H1 (cell line): ENCODE measurements around the gene PNRC2. TPM values are rescaled to one million over a fixed set of nuclear protein-coding genes. Genes with fewer than 3 reads are reported as not detected.

ENCODE experiments used
- CTCF ChIA-PET: fragments of 300-600 bp; sonication (Branson Sonifier 250); formaldehyde crosslinking; loops from one replicate; lab custom pipeline; 2021; ENCODE audit not compliant: partially characterized antibody; lab: Charles Lee
- POLR2A ChIA-PET: fragments of 300-600 bp; sonication (Branson Sonifier 250); formaldehyde crosslinking; loops from one replicate; lab custom pipeline; 2021; ENCODE audit warnings: inconsistent platforms; ENCODE audit not compliant: partially characterized antibody; lab: Charles Lee
- DNase-seq, 2 experiments: peaks; one replicate each; pipeline versions ENCODE4 v3.0.0 to v3.0.0-alpha.2; 2010 to 2022; ENCODE audit warnings: low spot score in 2 of 2, low read depth in 1 of 2, mixed read lengths in 1 of 2
- FAIRE-seq: peaks from 2 replicates; lab custom pipeline; 2011; peaks lifted over from hg19 to GRCh38; lab: Jason Lieb, UNC
- H2AFZ ChIP-seq: 2 replicates; pipeline ENCODE4 v1.8.1; 2012; ENCODE audit warnings: low read length, inconsistent platforms
- H2AK5ac ChIP-seq: 2 replicates; pipeline ENCODE4 v1.6.1; 2013; ENCODE audit warnings: low read depth, low read length
- H2BK120ac ChIP-seq: replicated peaks from 2 replicates; pipeline ENCODE3; 2013; ENCODE audit warnings: low read depth, low read length, inconsistent platforms
- H2BK12ac ChIP-seq: 2 replicates; pipeline ENCODE4 v1.6.1; 2013; ENCODE audit warnings: low read depth, low read length
- H2BK15ac ChIP-seq: 2 replicates; pipeline ENCODE4 v1.6.1; 2013; ENCODE audit warnings: low read length
- H2BK20ac ChIP-seq: 2 replicates; pipeline ENCODE4 v1.6.1; 2013; ENCODE audit warnings: low read length
- H2BK5ac ChIP-seq: 2 replicates; pipeline ENCODE4 v1.6.1; 2013; ENCODE audit warnings: low read depth, low read length
- H3K14ac ChIP-seq: 2 replicates; pipeline ENCODE4 v1.6.1; 2013; ENCODE audit warnings: inconsistent platforms; ENCODE audit not compliant: insufficient read length
- H3K18ac ChIP-seq: 2 replicates; pipeline ENCODE4 v1.6.1; 2013; ENCODE audit warnings: low read length; ENCODE audit errors: extremely low read depth
- H3K23ac ChIP-seq: 2 replicates; pipeline ENCODE4 v1.6.1; 2013; ENCODE audit warnings: inconsistent platforms; ENCODE audit not compliant: insufficient read length
- H3K23me2 ChIP-seq: 2 replicates; pipeline ENCODE4 v1.6.1; 2013; ENCODE audit warnings: low read depth, low read length
- H3K27ac ChIP-seq: 2 replicates; pipeline ENCODE4 v1.6.1; 2011; ENCODE audit warnings: low read depth, low read length, inconsistent platforms
- H3K27me3 ChIP-seq, 4 experiments: replicated peaks in 1 of 4; 1 replicate in 1 of 4; 2 replicates in 3 of 4; pipeline versions ENCODE4 v1.6.1 to v1.8.1; 2011 to 2013; ENCODE audit warnings: low read length in 3 of 4, mild to moderate bottlenecking in 3 of 4, inconsistent platforms in 2 of 4, mixed read lengths in 2 of 4, moderate library complexity in 1 of 4; ENCODE audit not compliant: control insufficient read depth in 3 of 4, insufficient read depth in 3 of 4; ENCODE audit errors: extremely low read depth in 1 of 4
- H3K36me3 ChIP-seq, 4 experiments: 2 replicates each; pipeline versions ENCODE4 v1.6.1 to v1.8.1; 2011 to 2013; ENCODE audit warnings: mild to moderate bottlenecking in 4 of 4, low read length in 3 of 4, moderate library complexity in 2 of 4, control low read depth in 1 of 4, inconsistent platforms in 1 of 4; ENCODE audit not compliant: insufficient read depth in 4 of 4, control insufficient read depth in 2 of 4
- H3K4ac ChIP-seq: replicated peaks from 2 replicates; pipeline ENCODE3; 2013; ENCODE audit warnings: low read length, low read depth, mixed read lengths, inconsistent platforms; ENCODE audit not compliant: insufficient read length
- H3K4me1 ChIP-seq, 4 experiments: replicated peaks in 1 of 4; 1 replicate in 1 of 4; 2 replicates in 3 of 4; pipeline versions ENCODE4 v1.6.1 to v1.8.1; 2011 to 2013; ENCODE audit warnings: low read length in 3 of 4, inconsistent platforms in 2 of 4, mixed read lengths in 1 of 4; ENCODE audit not compliant: insufficient read depth in 4 of 4, control insufficient read depth in 3 of 4
- H3K4me2 ChIP-seq, 2 experiments: 2 replicates each; pipeline versions ENCODE4 v1.6.1 to v1.8.1; 2011 to 2013; ENCODE audit warnings: low read depth in 2 of 2, low read length in 2 of 2, control low read depth in 1 of 2, inconsistent platforms in 1 of 2, mild to moderate bottlenecking in 1 of 2; ENCODE audit not compliant: insufficient read depth in 1 of 2
- H3K4me3 ChIP-seq, 4 experiments: fragments of 200-600, 300-600 bp in 1 of 4; sonication (generic), shearing (Covaris generic), sonication (Bioruptor Twin) in 1 of 4; 2 replicates each; pipeline versions ENCODE4 v1.5.1 to v1.8.1; 2011 to 2016; ENCODE audit warnings: low read length in 4 of 4, low read depth in 3 of 4, control low read depth in 2 of 4, inconsistent platforms in 2 of 4, mild to moderate bottlenecking in 2 of 4, mixed read lengths in 1 of 4, moderate library complexity in 1 of 4; ENCODE audit not compliant: insufficient read depth in 2 of 4; ENCODE audit errors: extremely low read depth in 1 of 4
- H3K56ac ChIP-seq: replicated peaks from 2 replicates; pipeline ENCODE3; 2013; ENCODE audit warnings: low read depth, mild to moderate bottlenecking, mixed read lengths, low read length, inconsistent platforms; ENCODE audit not compliant: insufficient read length
- H3K79me1 ChIP-seq: 2 replicates; pipeline ENCODE4 v1.6.1; 2013; ENCODE audit warnings: low read depth, low read length, control low read depth
- H3K79me2 ChIP-seq, 2 experiments: 2 replicates each; pipeline versions ENCODE4 v1.6.1 to v1.8.1; 2012 to 2013; ENCODE audit warnings: low read length in 2 of 2, mild to moderate bottlenecking in 2 of 2, inconsistent platforms in 1 of 2; ENCODE audit not compliant: insufficient read depth in 2 of 2, control insufficient read depth in 1 of 2
- H3K9ac ChIP-seq, 4 experiments: replicated peaks in 1 of 4; 1 replicate in 1 of 4; 2 replicates in 3 of 4; pipeline versions ENCODE4 v1.6.1 to v1.8.1; 2011 to 2013; ENCODE audit warnings: low read depth in 3 of 4, low read length in 3 of 4, control low read depth in 2 of 4, mild to moderate bottlenecking in 2 of 4, moderate library complexity in 2 of 4, inconsistent platforms in 1 of 4; ENCODE audit errors: extremely low read depth in 1 of 4
- H3K9me3 ChIP-seq, 2 experiments: 2 replicates each; pipeline versions ENCODE4 v1.6.1 to v1.8.1; 2012 to 2013; ENCODE audit warnings: mild to moderate bottlenecking in 2 of 2, moderate library complexity in 2 of 2, control low read depth in 1 of 2, inconsistent platforms in 1 of 2, low read depth in 1 of 2, low read length in 1 of 2, mixed read lengths in 1 of 2; ENCODE audit not compliant: insufficient read depth in 2 of 2
- H4K20me1 ChIP-seq, 2 experiments: replicated peaks in 1 of 2; 2 replicates each; pipeline versions ENCODE3 to v1.8.1; 2011 to 2013; ENCODE audit warnings: inconsistent platforms in 2 of 2, low read length in 2 of 2, mild to moderate bottlenecking in 1 of 2; ENCODE audit not compliant: insufficient read depth in 2 of 2, control insufficient read depth in 1 of 2
- H4K5ac ChIP-seq: 2 replicates; pipeline ENCODE4 v1.6.1; 2013; ENCODE audit warnings: low read length, low read depth, mixed read lengths, inconsistent platforms; ENCODE audit not compliant: insufficient read length
- H4K8ac ChIP-seq: 2 replicates; pipeline ENCODE4 v1.8.0; 2013; ENCODE audit warnings: mild to moderate bottlenecking, moderate library complexity, low read length, inconsistent platforms; ENCODE audit not compliant: insufficient read depth; ENCODE audit errors: extremely low read depth
- H4K91ac ChIP-seq: replicated peaks from 2 replicates; pipeline ENCODE3; 2013; ENCODE audit warnings: low read length, mixed read lengths, inconsistent platforms; ENCODE audit not compliant: insufficient read length
- BCL11A ChIP-seq, 2 experiments: IDR thresholded peaks; one replicate each; pipeline ENCODE4 v1.6.1; 2011; ENCODE audit warnings: low read depth in 2 of 2, low read length in 2 of 2, mild to moderate bottlenecking in 2 of 2
- CBX8 ChIP-seq: fragments of 300-800, 300-1000 bp; sonication (generic); IDR thresholded peaks from 2 replicates; pipeline ENCODE4 v1.7.1; 2016; ENCODE audit warnings: low read depth, low read length, borderline replicate concordance
- KDM4A ChIP-seq: IDR thresholded peaks from one replicate; pipeline ENCODE4 v1.7.1; 2012; ENCODE audit warnings: low read depth, mild to moderate bottlenecking, moderate library complexity, low read length, inconsistent platforms; ENCODE audit not compliant: severe bottlenecking
- SAP30 ChIP-seq: fragments of 300-600 bp; sonication (generic); IDR thresholded peaks from 2 replicates; pipeline ENCODE4 v1.7.1; 2012; ENCODE audit warnings: low read length, moderate library complexity, mild to moderate bottlenecking, inconsistent platforms; ENCODE audit not compliant: insufficient read depth, insufficient replicate concordance
- TAF1 ChIP-seq: IDR thresholded peaks from 2 replicates; pipeline ENCODE4 v1.6.1; 2011; ENCODE audit warnings: mild to moderate bottlenecking, low read depth, low read length
- WGBS, 2 experiments: shearing (Covaris generic) in 1 of 2; methylation state at CpG; one replicate each; pipeline versions ENCODE4 v1.1.6 to v1.1.7; 2013 to 2015; ENCODE audit warnings: low lambda C conversion rate in 2 of 2, mixed read lengths in 2 of 2, inconsistent platforms in 1 of 2, low coverage in 1 of 2, missing lambda C conversion rate in 1 of 2; ENCODE audit not compliant: insufficient replicate concordance in 2 of 2, insufficient coverage in 1 of 2, insufficient read length in 1 of 2; ENCODE audit errors: extremely low coverage in 1 of 2, missing lambda C conversion rate in 1 of 2; 5-methylcytosine and 5-hydroxymethylcytosine counted together
- polyA plus RNA-seq, 7 experiments: library from polyadenylated mRNA; depleted of rRNA in 3 of 7; stranded (reverse) in 5 of 7; unstranded in 2 of 7; fragments of >200 nt in 5 of 7; fragments of 200-250 nt in 2 of 7; gene quantifications; 1 replicate in 5 of 7; 2 replicates in 1 of 7; 4 replicates in 1 of 7; pipeline versions ENCODE4 v1.2.1 to v1.2.3, GENCODE V29; 2011 to 2013; ENCODE audit warnings: missing spikeins in 2 of 7, mixed read lengths in 2 of 7
- total RNA-seq: library from RNA; stranded (reverse); fragmentation: NEBNext Ultra II Directional; extraction: Animal tissue kit (Norgen Biotek cat#: 25700); gene quantifications from 2 replicates; pipeline ENCODE4 v1.2.1, GENCODE V29; 2021
- TF ChIP-seq, protein P1 (sequence below): IDR thresholded peaks from 2 replicates; pipeline ENCODE4 v1.6.1; 2012; ENCODE audit warnings: inconsistent platforms

Gene PNRC2
- total and polyA plus RNA-seq, 2 of the 8 experiments (the other 6 are each of a cell fraction or from before 2014, with no cell fraction given), result 57.5 to 147 TPM

DNA sequence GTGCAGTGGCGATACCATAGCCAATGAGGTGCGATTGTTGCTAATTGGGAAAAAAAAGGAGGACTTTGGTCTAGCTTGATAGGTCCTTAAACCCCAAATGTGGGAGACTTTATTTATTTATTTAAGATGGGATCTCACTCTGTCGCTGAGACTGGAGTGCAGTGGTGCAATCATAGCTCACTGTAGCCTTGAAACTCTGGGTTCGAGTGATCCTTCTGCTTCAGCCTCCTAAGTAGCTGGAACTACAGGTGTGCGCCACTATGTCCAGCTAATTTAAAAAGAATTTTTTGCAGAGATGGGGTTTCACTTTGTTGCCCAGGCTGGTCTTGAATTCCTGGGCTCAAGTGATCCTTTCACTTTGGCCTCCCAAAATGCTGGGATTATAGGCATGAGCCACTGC, 44.5 kb downstream of the PNRC2 start:
- no peaks in the 10 kb centered on the region for H3K79me1 ChIP-seq
- H3K36me3 ChIP-seq, result no peaks in the 10 kb centered on the region
- FAIRE-seq (no peak), DNase-seq (no peak)
- no peak overlapping the region for H3K4ac ChIP-seq
- H2BK20ac ChIP-seq, result no peak overlapping the region; the same call in none of the 2 replicates
- H3K56ac ChIP-seq, result no peak overlapping the region
- POLR2A ChIA-PET, result interaction anchor here (1.3 to 1.6 kb wide), 5 partner anchors 15 to 147 kb away, joined by 3 to 8 read pairs (median 4); partner anchors contain the start of genes PNRC2 and SRSF10
- H2BK15ac ChIP-seq, result no peak overlapping the region
- H3K18ac ChIP-seq, result peak overlapping the region; percentile 96; the same call in 1 of the 2 replicates
- TF ChIP-seq CBX8 (no peak), TAF1 (no peak), KDM4A (no peak), SAP30 (no peak), BCL11A (IDR thresholded peaks at IDR 0.05; ENCODE audit: low read depth in 2 of 2, low read length in 2 of 2) (no peak)
- TF ChIP-seq, protein P1, sequence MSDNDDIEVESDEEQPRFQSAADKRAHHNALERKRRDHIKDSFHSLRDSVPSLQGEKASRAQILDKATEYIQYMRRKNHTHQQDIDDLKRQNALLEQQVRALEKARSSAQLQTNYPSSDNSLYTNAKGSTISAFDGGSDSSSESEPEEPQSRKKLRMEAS, result no peak
- no peaks in the 10 kb centered on the region for H3K23me2 ChIP-seq
- CTCF ChIA-PET, result interaction anchor here (0.8 to 2.9 kb wide), 7 partner anchors 11 to 56 kb away, joined by 3 to 14 read pairs (median 4); partner anchors contain the start of gene SRSF10
- no peaks in the 10 kb centered on the region for H3K27me3 ChIP-seq
- H3K9me3 ChIP-seq, result no peaks in the 10 kb centered on the region
- no peak overlapping the region for H3K14ac ChIP-seq
- H3K9ac ChIP-seq, result no peak overlapping the region
- no peak overlapping the region for H3K23ac ChIP-seq
- no peak overlapping the region for H2BK120ac ChIP-seq
- no peaks in the 10 kb centered on the region for H4K20me1 ChIP-seq
- H4K5ac ChIP-seq, result no peak overlapping the region
- peak overlapping the region; percentile 51; the same call in 1 of the 2 replicates for H3K27ac ChIP-seq
- 92% methylated on average over 5 of the region's 5 CpGs; no CpG with 5 or more reads in 1 of the 2 experiments for WGBS, 2 experiments
- H3K79me2 ChIP-seq, result no peaks in the 10 kb centered on the region
- H4K91ac ChIP-seq, result no peak overlapping the region
- peak overlapping the region; percentile 14 to 34; a peak in 3 of 4 replicates for H3K4me2 ChIP-seq
- peaks cover 5 to 13% (median 12%) of the 10 kb centered on the region in 4 experiments for H3K4me1 ChIP-seq
- H2BK5ac ChIP-seq, result peak overlapping the region; percentile 84; the same call in 1 of the 2 replicates
- H2AFZ ChIP-seq, result no peak overlapping the region
- H2AK5ac ChIP-seq, result 0 out of 2 replicates have a peak overlapping the region, but pooled peaks have one; percentile 13
- peak overlapping the region in 1 of 4 experiments; percentile 37; a peak in 1 of 8 replicates for H3K4me3 ChIP-seq
- H4K8ac ChIP-seq, result no peak overlapping the region
- peak overlapping the region; percentile 90 for H2BK12ac ChIP-seq
